Measurements from ENCODE around the gene HSPB1.

The HSPB1 gene

DNA sequence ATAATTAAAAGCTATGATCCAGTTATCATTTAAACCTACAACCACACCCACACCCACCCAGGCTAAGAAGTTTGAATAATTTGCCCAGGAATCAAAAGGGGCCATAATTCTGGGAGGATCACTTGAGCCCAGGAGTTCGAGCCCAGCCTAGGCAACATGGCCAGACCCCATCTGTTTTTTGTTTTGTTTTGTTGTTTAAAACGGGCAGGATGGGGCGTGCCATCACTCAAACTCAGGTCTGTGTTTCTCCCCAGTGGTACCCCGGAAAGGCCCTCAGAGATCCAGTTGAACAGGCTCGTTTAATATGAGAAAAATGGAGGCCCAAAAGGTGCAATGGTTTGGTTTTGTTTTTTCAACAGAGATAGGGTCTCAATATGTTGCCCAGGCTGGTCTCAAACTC, 23.3 kb downstream of the HSPB1 start:
- DNase-seq (ENCODE audit: extremely low spot score) = no peak
- CTCF ChIA-PET = no interaction called here

DNA sequence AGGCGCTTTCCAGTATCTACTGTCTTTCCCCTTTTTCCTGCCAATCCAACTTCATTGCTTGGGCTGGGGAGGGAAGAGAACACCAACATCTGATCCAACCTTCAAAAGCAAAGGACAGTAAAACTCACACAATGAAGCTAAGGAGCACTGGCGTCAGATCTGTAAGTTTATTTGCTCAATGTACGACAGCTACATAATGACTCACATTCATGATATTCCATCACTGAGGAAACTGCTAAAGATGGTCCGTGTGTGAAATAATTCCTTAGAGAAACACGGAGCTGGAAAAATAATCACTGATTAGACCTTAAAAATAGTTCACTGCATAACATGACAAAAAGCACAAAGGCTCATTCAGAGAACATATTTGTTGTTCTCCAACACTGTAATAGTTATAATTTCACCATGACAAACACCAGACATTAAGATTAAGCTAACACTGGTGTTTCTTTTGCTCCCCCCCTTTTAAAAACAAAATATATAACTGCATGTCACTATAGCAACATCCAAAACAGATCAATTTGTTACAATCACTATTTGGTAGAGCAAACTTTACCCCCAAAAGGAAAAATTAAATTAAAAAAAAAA, 24.3 kb downstream of the HSPB1 start:
- ChIA-PET CTCF (interaction anchor here (0.5 kb wide), 1 partner anchor 126 kb away, joined by 3 read pairs; no protein-coding TSS in a partner anchor), POLR2A (interaction anchor here (1.1 to 2.4 kb wide), 2 partner anchors 8 to 10 kb away, joined by 3 to 13 read pairs; no protein-coding TSS in a partner anchor)
- TF ChIP-seq NFRKB (IDR thresholded peaks at IDR 0.05) (no peak), FOXM1 (IDR thresholded peaks at IDR 0.05; ENCODE audit: borderline replicate concordance) (no peak), FOXA1 (IDR thresholded peaks at IDR 0.05) (no peak), ZNF384 (IDR thresholded peaks at IDR 0.05) (no peak), SUZ12 (IDR thresholded peaks at IDR 0.05) (no peak), LEF1 (IDR thresholded peaks at IDR 0.05; ENCODE audit: borderline replicate concordance) (no peak), TARDBP (IDR thresholded peaks at IDR 0.05) (no peak), ARNT (IDR thresholded peaks at IDR 0.05) (no peak), ELF4 (IDR thresholded peaks at IDR 0.05) (no peak), L3MBTL2 (conservative IDR thresholded peaks at IDR 0.05) (no peak), BHLHE40 (IDR thresholded peaks at IDR 0.05; ENCODE audit: borderline replicate concordance) (no peak), SP1 (IDR thresholded peaks at IDR 0.05) (no peak), CTBP1 (IDR thresholded peaks at IDR 0.05; ENCODE audit: borderline replicate concordance) (no peak), FOXK2 (IDR thresholded peaks at IDR 0.05) (no peak), HDGF (IDR thresholded peaks at IDR 0.05; ENCODE audit: borderline replicate concordance) (no peak)
- TF ChIP-seq, protein P1, sequence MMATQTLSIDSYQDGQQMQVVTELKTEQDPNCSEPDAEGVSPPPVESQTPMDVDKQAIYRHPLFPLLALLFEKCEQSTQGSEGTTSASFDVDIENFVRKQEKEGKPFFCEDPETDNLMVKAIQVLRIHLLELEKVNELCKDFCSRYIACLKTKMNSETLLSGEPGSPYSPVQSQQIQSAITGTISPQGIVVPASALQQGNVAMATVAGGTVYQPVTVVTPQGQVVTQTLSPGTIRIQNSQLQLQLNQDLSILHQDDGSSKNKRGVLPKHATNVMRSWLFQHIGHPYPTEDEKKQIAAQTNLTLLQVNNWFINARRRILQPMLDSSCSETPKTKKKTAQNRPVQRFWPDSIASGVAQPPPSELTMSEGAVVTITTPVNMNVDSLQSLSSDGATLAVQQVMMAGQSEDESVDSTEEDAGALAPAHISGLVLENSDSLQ (IDR thresholded peaks at IDR 0.05) = no peak
- no peak for DNase-seq (ENCODE audit: extremely low spot score)

More for the DNA sequence above, 23.3 kb downstream of the HSPB1 start:
- POLR2A ChIA-PET = no interaction called here
- TF ChIP-seq ARNT (IDR thresholded peaks at IDR 0.05) (no peak), TARDBP (IDR thresholded peaks at IDR 0.05) (no peak), HDGF (IDR thresholded peaks at IDR 0.05; ENCODE audit: borderline replicate concordance) (no peak), ZNF384 (IDR thresholded peaks at IDR 0.05) (no peak)

DNA sequence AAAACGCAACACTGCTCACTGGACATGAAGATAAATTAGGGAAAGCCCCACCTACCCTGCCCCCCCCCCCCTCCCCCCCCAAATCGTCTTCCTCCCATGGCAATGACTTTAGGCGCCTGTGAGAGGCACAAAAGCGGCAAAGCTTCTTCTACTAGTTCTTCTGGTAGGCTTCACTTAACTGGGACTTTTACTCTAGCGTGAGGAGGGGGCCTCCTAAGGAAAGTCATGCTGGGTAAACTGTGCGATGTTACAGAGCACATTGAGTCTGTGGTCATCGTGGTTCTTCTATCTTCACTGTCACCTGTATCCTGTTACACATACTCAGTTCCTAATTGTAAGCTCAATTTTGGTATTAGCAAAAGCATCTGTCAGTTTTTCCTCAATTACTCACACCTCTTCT, 25.1 kb downstream of the HSPB1 start:
- POLR2A ChIA-PET = interaction anchor here (1.1 to 2.4 kb wide), 2 partner anchors 9 to 11 kb away, joined by 3 to 13 read pairs; no protein-coding TSS in a partner anchor
- DNase-seq (ENCODE audit: extremely low spot score) = no peak
- TF ChIP-seq SUZ12 (IDR thresholded peaks at IDR 0.05) (no peak), LEF1 (IDR thresholded peaks at IDR 0.05; ENCODE audit: borderline replicate concordance) (no peak), HDGF (IDR thresholded peaks at IDR 0.05; ENCODE audit: borderline replicate concordance) (no peak), ZNF384 (IDR thresholded peaks at IDR 0.05) (no peak), BHLHE40 (IDR thresholded peaks at IDR 0.05; ENCODE audit: borderline replicate concordance) (no peak), NFRKB (IDR thresholded peaks at IDR 0.05) (no peak), TARDBP (IDR thresholded peaks at IDR 0.05) (no peak), CTBP1 (IDR thresholded peaks at IDR 0.05; ENCODE audit: borderline replicate concordance) (no peak), FOXA1 (IDR thresholded peaks at IDR 0.05) (no peak), L3MBTL2 (conservative IDR thresholded peaks at IDR 0.05) (no peak), ELF4 (IDR thresholded peaks at IDR 0.05) (no peak), ARNT (IDR thresholded peaks at IDR 0.05) (no peak), SP1 (IDR thresholded peaks at IDR 0.05) (no peak), FOXK2 (IDR thresholded peaks at IDR 0.05) (no peak), FOXM1 (IDR thresholded peaks at IDR 0.05; ENCODE audit: borderline replicate concordance) (no peak)
- TF ChIP-seq, protein P1 (IDR thresholded peaks at IDR 0.05) = no peak
- CTCF ChIA-PET = interaction anchor here (0.6 to 1.0 kb wide), 3 partner anchors 11 to 36 kb away, joined by 3 to 6 read pairs (median 3); no protein-coding TSS in a partner anchor

DNA sequence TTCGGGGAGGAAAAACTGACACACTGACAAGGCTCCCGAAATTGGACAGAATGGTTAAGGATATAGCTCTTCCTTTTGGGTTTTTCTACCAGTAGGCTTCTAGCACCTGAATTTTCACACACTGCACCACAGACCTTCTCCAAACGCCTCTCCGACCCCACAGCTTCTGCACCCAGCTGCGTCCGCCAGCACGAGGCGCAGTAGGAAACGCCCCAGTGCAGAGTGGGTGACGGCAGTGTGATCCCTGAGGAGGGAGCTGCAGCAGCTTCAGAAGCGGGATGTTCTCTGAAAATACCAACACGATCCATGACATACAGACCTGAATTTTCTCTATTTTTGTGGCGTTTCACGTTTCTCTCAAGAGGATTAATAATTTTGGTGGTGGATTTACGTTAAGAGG, 25.9 kb downstream of the HSPB1 start:
- DNase-seq (ENCODE audit: extremely low spot score) = no peak
- ChIA-PET POLR2A (interaction anchor here (2.4 kb wide), 1 partner anchor 10 kb away, joined by 13 read pairs; no protein-coding TSS in a partner anchor), CTCF (no interaction called here)
- TF ChIP-seq, protein P1 (IDR thresholded peaks at IDR 0.05) = no peak
- TF ChIP-seq ELF4 (IDR thresholded peaks at IDR 0.05) = no peak

DNA sequence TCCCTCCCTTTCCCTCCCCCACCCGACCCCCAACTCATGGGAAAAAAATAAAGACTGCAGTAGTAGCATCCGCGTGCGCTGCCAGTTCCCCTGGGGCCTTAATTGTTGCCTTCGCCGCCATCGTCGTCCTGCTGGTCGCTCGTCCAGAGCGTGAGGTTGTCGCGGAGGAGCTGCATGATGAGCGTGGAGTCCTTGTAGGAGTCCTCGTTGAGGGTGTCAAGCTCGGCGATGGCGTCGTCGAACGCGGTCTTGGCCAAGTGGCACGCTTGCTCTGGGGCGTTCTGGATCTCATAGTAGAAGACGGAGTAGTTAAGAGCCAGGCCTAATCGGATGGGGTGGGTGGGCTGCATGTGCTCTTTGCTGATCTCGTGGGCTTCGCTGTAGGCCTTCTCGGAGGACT, 27.0 kb downstream of the HSPB1 start:
- CTCF ChIA-PET = no interaction called here
- POLR2A ChIA-PET = no interaction called here
- TF ChIP-seq HDGF (IDR thresholded peaks at IDR 0.05; ENCODE audit: borderline replicate concordance) (no peak), CTBP1 (IDR thresholded peaks at IDR 0.05; ENCODE audit: borderline replicate concordance) (no peak), SUZ12 (IDR thresholded peaks at IDR 0.05) (no peak), L3MBTL2 (conservative IDR thresholded peaks at IDR 0.05) (no peak), FOXA1 (IDR thresholded peaks at IDR 0.05) (no peak), ZNF384 (IDR thresholded peaks at IDR 0.05) (no peak), FOXK2 (IDR thresholded peaks at IDR 0.05) (no peak), ELF4 (IDR thresholded peaks at IDR 0.05) (no peak), SP1 (IDR thresholded peaks at IDR 0.05) (no peak), FOXM1 (IDR thresholded peaks at IDR 0.05; ENCODE audit: borderline replicate concordance) (no peak), ARNT (IDR thresholded peaks at IDR 0.05) (no peak), BHLHE40 (IDR thresholded peaks at IDR 0.05; ENCODE audit: borderline replicate concordance) (no peak)
- no peak for DNase-seq (ENCODE audit: extremely low spot score)

DNA sequence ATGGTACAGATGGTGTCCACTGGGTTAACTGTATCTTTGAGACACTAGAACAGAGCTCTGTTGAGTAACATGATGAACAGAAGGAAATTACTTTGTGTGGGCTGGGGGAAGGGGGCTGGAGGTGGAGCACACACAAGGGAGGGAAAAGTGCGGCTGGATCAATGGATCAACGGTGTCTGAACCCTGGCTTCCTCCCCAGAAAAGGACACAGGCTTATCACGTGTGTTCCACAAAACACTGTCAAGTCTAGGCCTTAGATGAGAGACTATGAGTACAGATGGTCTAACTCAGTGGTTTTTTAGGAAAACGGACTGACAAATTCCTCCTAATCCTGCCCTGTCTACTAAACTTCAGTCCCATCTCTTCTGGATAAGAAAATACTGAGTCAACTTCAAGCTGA, 27.8 kb downstream of the HSPB1 start:
- ChIA-PET CTCF (interaction anchor here (0.6 kb wide), 2 partner anchors 43 to 53 kb away, joined by 3 to 4 read pairs; no protein-coding TSS in a partner anchor), POLR2A (interaction anchor here (1.0 kb wide), 1 partner anchor 12 kb away, joined by 4 read pairs; no protein-coding TSS in a partner anchor)
- no peak for TF ChIP-seq NFRKB (IDR thresholded peaks at IDR 0.05)
- no peak for TF ChIP-seq ELF4 (IDR thresholded peaks at IDR 0.05)
- TF ChIP-seq ZNF384 (IDR thresholded peaks at IDR 0.05) = no peak
- no peak for TF ChIP-seq BHLHE40 (IDR thresholded peaks at IDR 0.05; ENCODE audit: borderline replicate concordance)
- no peak for TF ChIP-seq FOXA1 (IDR thresholded peaks at IDR 0.05)
- TF ChIP-seq ARNT (IDR thresholded peaks at IDR 0.05) = no peak
- no peak for TF ChIP-seq HDGF (IDR thresholded peaks at IDR 0.05; ENCODE audit: borderline replicate concordance)
- TF ChIP-seq, protein P1 (IDR thresholded peaks at IDR 0.05) = no peak
- no peak for TF ChIP-seq LEF1 (IDR thresholded peaks at IDR 0.05; ENCODE audit: borderline replicate concordance)
- no peak for TF ChIP-seq SP1 (IDR thresholded peaks at IDR 0.05)
- TF ChIP-seq L3MBTL2 (conservative IDR thresholded peaks at IDR 0.05) = no peak
- TF ChIP-seq SUZ12 (IDR thresholded peaks at IDR 0.05) = no peak
- no peak for TF ChIP-seq FOXM1 (IDR thresholded peaks at IDR 0.05; ENCODE audit: borderline replicate concordance)
- TF ChIP-seq CTBP1 (IDR thresholded peaks at IDR 0.05; ENCODE audit: borderline replicate concordance) = no peak
- no peak for TF ChIP-seq FOXK2 (IDR thresholded peaks at IDR 0.05)
- DNase-seq (ENCODE audit: extremely low spot score) = no peak

Data from HEK293T (cell line).